Measurements from ENCODE around the gene PMF1. TPM values are rescaled to one million over a fixed set of nuclear protein-coding genes. Genes with fewer than 3 reads are reported as not detected.

PMF1 gene
- total and polyA plus RNA-seq, 2 of the 13 experiments (the other 11 are each of a cell fraction or from before 2014, with no cell fraction given) = 72.5 to 89.0 TPM

DNA sequence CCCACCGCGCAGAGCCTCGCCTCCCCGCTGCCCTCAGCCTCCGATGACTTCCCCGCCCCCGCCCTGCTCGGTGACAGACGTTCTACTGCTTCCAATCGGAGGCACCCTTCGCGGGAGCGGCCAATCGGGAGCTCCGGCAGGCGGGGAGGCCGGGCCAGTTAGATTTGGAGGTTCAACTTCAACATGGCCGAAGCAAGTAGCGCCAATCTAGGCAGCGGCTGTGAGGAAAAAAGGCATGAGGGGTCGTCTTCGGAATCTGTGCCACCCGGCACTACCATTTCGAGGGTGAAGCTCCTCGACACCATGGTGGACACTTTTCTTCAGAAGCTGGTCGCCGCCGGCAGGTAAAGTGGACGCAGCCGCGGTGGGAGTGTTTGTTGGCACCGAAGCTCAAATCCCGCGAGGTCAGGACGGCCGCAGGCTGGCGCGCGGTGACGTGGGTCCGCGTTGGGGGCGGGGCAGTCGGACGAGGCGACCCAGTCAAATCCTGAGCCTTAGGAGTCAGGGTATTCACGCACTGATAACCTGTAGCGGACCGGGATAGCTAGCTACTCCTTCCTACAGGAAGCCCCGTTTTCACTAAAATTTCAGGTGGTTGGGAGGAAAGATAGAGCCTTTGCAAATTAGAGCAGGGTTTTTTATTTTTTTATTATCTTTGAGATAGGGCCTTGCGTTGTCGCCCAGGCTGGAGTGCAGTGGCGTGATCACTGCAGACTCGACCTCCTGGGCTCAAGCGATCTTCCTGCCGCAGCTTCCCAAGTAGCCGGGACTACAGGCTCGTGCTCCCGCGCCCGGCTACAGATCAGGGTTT is at the start of gene PMF1 (continued):
- peak; percentile 73 for TF ChIP-seq ZNF781 (CRISPR knock-in tag; IDR thresholded peaks at IDR 0.05; ENCODE audit: borderline replicate concordance, not compliant biosample characterization)
- no peak for TF ChIP-seq JDP2 (CRISPR knock-in tag; IDR thresholded peaks at IDR 0.05; ENCODE audit: borderline replicate concordance)
- peak; percentile 83 for TF ChIP-seq YEATS4 (CRISPR knock-in tag; IDR thresholded peaks at IDR 0.05; ENCODE audit: borderline replicate concordance)
- 0 out of 2 replicates have a peak, but pooled peaks have one; percentile 81 for TF ChIP-seq IRX3 (CRISPR knock-in tag; IDR thresholded peaks at IDR 0.05; ENCODE audit: borderline replicate concordance, low read depth)
- no peak for TF ChIP-seq ATAD3A (CRISPR knock-in tag; IDR thresholded peaks at IDR 0.05)
- TF ChIP-seq ZNF761 (CRISPR knock-in tag; conservative IDR thresholded peaks at IDR 0.05) = peak; percentile 58; the same call in 1 of the 2 replicates
- TF ChIP-seq, protein P1, sequence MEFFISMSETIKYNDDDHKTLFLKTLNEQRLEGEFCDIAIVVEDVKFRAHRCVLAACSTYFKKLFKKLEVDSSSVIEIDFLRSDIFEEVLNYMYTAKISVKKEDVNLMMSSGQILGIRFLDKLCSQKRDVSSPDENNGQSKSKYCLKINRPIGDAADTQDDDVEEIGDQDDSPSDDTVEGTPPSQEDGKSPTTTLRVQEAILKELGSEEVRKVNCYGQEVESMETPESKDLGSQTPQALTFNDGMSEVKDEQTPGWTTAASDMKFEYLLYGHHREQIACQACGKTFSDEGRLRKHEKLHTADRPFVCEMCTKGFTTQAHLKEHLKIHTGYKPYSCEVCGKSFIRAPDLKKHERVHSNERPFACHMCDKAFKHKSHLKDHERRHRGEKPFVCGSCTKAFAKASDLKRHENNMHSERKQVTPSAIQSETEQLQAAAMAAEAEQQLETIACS (CRISPR knock-in tag; IDR thresholded peaks at IDR 0.05) = no peak; the same call in 1 of the 2 replicates
- TF ChIP-seq RBM22 (optimal IDR thresholded peaks at IDR 0.05; ENCODE audit: low read length) = peak; percentile 93
- no peak for TF ChIP-seq FOXM1 (CRISPR knock-in tag; IDR thresholded peaks at IDR 0.05)
- TF ChIP-seq, protein P2, sequence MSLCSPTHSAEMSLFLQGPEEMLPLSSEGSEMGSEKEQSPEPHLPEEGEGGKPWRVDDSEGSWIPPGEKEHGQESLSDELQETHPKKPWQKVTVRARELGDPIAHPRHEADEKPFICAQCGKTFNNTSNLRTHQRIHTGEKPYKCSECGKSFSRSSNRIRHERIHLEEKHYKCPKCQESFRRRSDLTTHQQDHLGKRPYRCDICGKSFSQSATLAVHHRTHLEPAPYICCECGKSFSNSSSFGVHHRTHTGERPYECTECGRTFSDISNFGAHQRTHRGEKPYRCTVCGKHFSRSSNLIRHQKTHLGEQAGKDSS (CRISPR knock-in tag; IDR thresholded peaks at IDR 0.05; ENCODE audit: borderline replicate concordance, low read depth) = peak; percentile 85; the same call in 1 of the 2 replicates
- peak; percentile 96; the same call in 1 of the 2 replicates for TF ChIP-seq PAX8 (CRISPR knock-in tag; IDR thresholded peaks at IDR 0.05; ENCODE audit: borderline replicate concordance)
- peak; percentile 88 for TF ChIP-seq ZFP36L1 (CRISPR knock-in tag; IDR thresholded peaks at IDR 0.05)
- TF ChIP-seq ZNF776 (CRISPR knock-in tag; IDR thresholded peaks at IDR 0.05) = no peak
- TF ChIP-seq, protein P3, sequence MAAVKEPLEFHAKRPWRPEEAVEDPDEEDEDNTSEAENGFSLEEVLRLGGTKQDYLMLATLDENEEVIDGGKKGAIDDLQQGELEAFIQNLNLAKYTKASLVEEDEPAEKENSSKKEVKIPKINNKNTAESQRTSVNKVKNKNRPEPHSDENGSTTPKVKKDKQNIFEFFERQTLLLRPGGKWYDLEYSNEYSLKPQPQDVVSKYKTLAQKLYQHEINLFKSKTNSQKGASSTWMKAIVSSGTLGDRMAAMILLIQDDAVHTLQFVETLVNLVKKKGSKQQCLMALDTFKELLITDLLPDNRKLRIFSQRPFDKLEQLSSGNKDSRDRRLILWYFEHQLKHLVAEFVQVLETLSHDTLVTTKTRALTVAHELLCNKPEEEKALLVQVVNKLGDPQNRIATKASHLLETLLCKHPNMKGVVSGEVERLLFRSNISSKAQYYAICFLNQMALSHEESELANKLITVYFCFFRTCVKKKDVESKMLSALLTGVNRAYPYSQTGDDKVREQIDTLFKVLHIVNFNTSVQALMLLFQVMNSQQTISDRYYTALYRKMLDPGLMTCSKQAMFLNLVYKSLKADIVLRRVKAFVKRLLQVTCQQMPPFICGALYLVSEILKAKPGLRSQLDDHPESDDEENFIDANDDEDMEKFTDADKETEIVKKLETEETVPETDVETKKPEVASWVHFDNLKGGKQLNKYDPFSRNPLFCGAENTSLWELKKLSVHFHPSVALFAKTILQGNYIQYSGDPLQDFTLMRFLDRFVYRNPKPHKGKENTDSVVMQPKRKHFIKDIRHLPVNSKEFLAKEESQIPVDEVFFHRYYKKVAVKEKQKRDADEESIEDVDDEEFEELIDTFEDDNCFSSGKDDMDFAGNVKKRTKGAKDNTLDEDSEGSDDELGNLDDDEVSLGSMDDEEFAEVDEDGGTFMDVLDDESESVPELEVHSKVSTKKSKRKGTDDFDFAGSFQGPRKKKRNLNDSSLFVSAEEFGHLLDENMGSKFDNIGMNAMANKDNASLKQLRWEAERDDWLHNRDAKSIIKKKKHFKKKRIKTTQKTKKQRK (IDR thresholded peaks at IDR 0.05; ENCODE audit: low read length) = no peak
- TF ChIP-seq SMC3 (IDR thresholded peaks at IDR 0.05; ENCODE audit: low read length) = no peak
- TF ChIP-seq, protein P4, sequence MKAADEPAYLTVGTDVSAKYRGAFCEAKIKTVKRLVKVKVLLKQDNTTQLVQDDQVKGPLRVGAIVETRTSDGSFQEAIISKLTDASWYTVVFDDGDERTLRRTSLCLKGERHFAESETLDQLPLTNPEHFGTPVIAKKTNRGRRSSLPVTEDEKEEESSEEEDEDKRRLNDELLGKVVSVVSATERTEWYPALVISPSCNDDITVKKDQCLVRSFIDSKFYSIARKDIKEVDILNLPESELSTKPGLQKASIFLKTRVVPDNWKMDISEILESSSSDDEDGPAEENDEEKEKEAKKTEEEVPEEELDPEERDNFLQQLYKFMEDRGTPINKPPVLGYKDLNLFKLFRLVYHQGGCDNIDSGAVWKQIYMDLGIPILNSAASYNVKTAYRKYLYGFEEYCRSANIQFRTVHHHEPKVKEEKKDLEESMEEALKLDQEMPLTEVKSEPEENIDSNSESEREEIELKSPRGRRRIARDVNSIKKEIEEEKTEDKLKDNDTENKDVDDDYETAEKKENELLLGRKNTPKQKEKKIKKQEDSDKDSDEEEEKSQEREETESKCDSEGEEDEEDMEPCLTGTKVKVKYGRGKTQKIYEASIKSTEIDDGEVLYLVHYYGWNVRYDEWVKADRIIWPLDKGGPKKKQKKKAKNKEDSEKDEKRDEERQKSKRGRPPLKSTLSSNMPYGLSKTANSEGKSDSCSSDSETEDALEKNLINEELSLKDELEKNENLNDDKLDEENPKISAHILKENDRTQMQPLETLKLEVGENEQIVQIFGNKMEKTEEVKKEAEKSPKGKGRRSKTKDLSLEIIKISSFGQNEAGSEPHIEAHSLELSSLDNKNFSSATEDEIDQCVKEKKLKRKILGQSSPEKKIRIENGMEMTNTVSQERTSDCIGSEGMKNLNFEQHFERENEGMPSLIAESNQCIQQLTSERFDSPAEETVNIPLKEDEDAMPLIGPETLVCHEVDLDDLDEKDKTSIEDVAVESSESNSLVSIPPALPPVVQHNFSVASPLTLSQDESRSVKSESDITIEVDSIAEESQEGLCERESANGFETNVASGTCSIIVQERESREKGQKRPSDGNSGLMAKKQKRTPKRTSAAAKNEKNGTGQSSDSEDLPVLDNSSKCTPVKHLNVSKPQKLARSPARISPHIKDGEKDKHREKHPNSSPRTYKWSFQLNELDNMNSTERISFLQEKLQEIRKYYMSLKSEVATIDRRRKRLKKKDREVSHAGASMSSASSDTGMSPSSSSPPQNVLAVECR (CRISPR knock-in tag; IDR thresholded peaks at IDR 0.05; ENCODE audit: borderline replicate concordance) = peak; percentile 81
- TF ChIP-seq MAFG (CRISPR knock-in tag; IDR thresholded peaks at IDR 0.05) = no peak
- TF ChIP-seq DR1 (CRISPR knock-in tag; IDR thresholded peaks at IDR 0.05) = peak; percentile 80

Data from HepG2 (cell line).